H1 (cell line): Measurements from ENCODE around the gene ACCSL. TPM values are rescaled to one million over a fixed set of nuclear protein-coding genes. Genes with fewer than 3 reads are reported as not detected.

ENCODE experiments used
- CTCF ChIA-PET: fragments of 300-600 bp; sonication (Branson Sonifier 250); formaldehyde crosslinking; loops from one replicate; lab custom pipeline; 2021; ENCODE audit not compliant: partially characterized antibody; lab: Charles Lee
- POLR2A ChIA-PET: fragments of 300-600 bp; sonication (Branson Sonifier 250); formaldehyde crosslinking; loops from one replicate; lab custom pipeline; 2021; ENCODE audit warnings: inconsistent platforms; ENCODE audit not compliant: partially characterized antibody; lab: Charles Lee
- DNase-seq, 2 experiments: peaks; one replicate each; pipeline versions ENCODE4 v3.0.0 to v3.0.0-alpha.2; 2010 to 2022; ENCODE audit warnings: low spot score in 2 of 2, low read depth in 1 of 2, mixed read lengths in 1 of 2
- FAIRE-seq: peaks from 2 replicates; lab custom pipeline; 2011; peaks lifted over from hg19 to GRCh38; lab: Jason Lieb, UNC
- H2AFZ ChIP-seq: 2 replicates; pipeline ENCODE4 v1.8.1; 2012; ENCODE audit warnings: low read length, inconsistent platforms
- H2AK5ac ChIP-seq: 2 replicates; pipeline ENCODE4 v1.6.1; 2013; ENCODE audit warnings: low read depth, low read length
- H2BK120ac ChIP-seq: replicated peaks from 2 replicates; pipeline ENCODE3; 2013; ENCODE audit warnings: low read depth, low read length, inconsistent platforms
- H2BK12ac ChIP-seq: 2 replicates; pipeline ENCODE4 v1.6.1; 2013; ENCODE audit warnings: low read depth, low read length
- H2BK15ac ChIP-seq: 2 replicates; pipeline ENCODE4 v1.6.1; 2013; ENCODE audit warnings: low read length
- H2BK20ac ChIP-seq: 2 replicates; pipeline ENCODE4 v1.6.1; 2013; ENCODE audit warnings: low read length
- H2BK5ac ChIP-seq: 2 replicates; pipeline ENCODE4 v1.6.1; 2013; ENCODE audit warnings: low read depth, low read length
- H3K14ac ChIP-seq: 2 replicates; pipeline ENCODE4 v1.6.1; 2013; ENCODE audit warnings: inconsistent platforms; ENCODE audit not compliant: insufficient read length
- H3K18ac ChIP-seq: 2 replicates; pipeline ENCODE4 v1.6.1; 2013; ENCODE audit warnings: low read length; ENCODE audit errors: extremely low read depth
- H3K23ac ChIP-seq: 2 replicates; pipeline ENCODE4 v1.6.1; 2013; ENCODE audit warnings: inconsistent platforms; ENCODE audit not compliant: insufficient read length
- H3K23me2 ChIP-seq: 2 replicates; pipeline ENCODE4 v1.6.1; 2013; ENCODE audit warnings: low read depth, low read length
- H3K27ac ChIP-seq: 2 replicates; pipeline ENCODE4 v1.6.1; 2011; ENCODE audit warnings: low read depth, low read length, inconsistent platforms
- H3K27me3 ChIP-seq, 4 experiments: replicated peaks in 1 of 4; 1 replicate in 1 of 4; 2 replicates in 3 of 4; pipeline versions ENCODE4 v1.6.1 to v1.8.1; 2011 to 2013; ENCODE audit warnings: low read length in 3 of 4, mild to moderate bottlenecking in 3 of 4, inconsistent platforms in 2 of 4, mixed read lengths in 2 of 4, moderate library complexity in 1 of 4; ENCODE audit not compliant: control insufficient read depth in 3 of 4, insufficient read depth in 3 of 4; ENCODE audit errors: extremely low read depth in 1 of 4
- H3K36me3 ChIP-seq, 4 experiments: 2 replicates each; pipeline versions ENCODE4 v1.6.1 to v1.8.1; 2011 to 2013; ENCODE audit warnings: mild to moderate bottlenecking in 4 of 4, low read length in 3 of 4, moderate library complexity in 2 of 4, control low read depth in 1 of 4, inconsistent platforms in 1 of 4; ENCODE audit not compliant: insufficient read depth in 4 of 4, control insufficient read depth in 2 of 4
- H3K4ac ChIP-seq: replicated peaks from 2 replicates; pipeline ENCODE3; 2013; ENCODE audit warnings: low read length, low read depth, mixed read lengths, inconsistent platforms; ENCODE audit not compliant: insufficient read length
- H3K4me1 ChIP-seq, 4 experiments: replicated peaks in 1 of 4; 1 replicate in 1 of 4; 2 replicates in 3 of 4; pipeline versions ENCODE4 v1.6.1 to v1.8.1; 2011 to 2013; ENCODE audit warnings: low read length in 3 of 4, inconsistent platforms in 2 of 4, mixed read lengths in 1 of 4; ENCODE audit not compliant: insufficient read depth in 4 of 4, control insufficient read depth in 3 of 4
- H3K4me2 ChIP-seq, 2 experiments: 2 replicates each; pipeline versions ENCODE4 v1.6.1 to v1.8.1; 2011 to 2013; ENCODE audit warnings: low read depth in 2 of 2, low read length in 2 of 2, control low read depth in 1 of 2, inconsistent platforms in 1 of 2, mild to moderate bottlenecking in 1 of 2; ENCODE audit not compliant: insufficient read depth in 1 of 2
- H3K4me3 ChIP-seq, 4 experiments: fragments of 200-600, 300-600 bp in 1 of 4; sonication (generic), shearing (Covaris generic), sonication (Bioruptor Twin) in 1 of 4; 2 replicates each; pipeline versions ENCODE4 v1.5.1 to v1.8.1; 2011 to 2016; ENCODE audit warnings: low read length in 4 of 4, low read depth in 3 of 4, control low read depth in 2 of 4, inconsistent platforms in 2 of 4, mild to moderate bottlenecking in 2 of 4, mixed read lengths in 1 of 4, moderate library complexity in 1 of 4; ENCODE audit not compliant: insufficient read depth in 2 of 4; ENCODE audit errors: extremely low read depth in 1 of 4
- H3K56ac ChIP-seq: replicated peaks from 2 replicates; pipeline ENCODE3; 2013; ENCODE audit warnings: low read depth, mild to moderate bottlenecking, mixed read lengths, low read length, inconsistent platforms; ENCODE audit not compliant: insufficient read length
- H3K79me1 ChIP-seq: 2 replicates; pipeline ENCODE4 v1.6.1; 2013; ENCODE audit warnings: low read depth, low read length, control low read depth
- H3K79me2 ChIP-seq, 2 experiments: 2 replicates each; pipeline versions ENCODE4 v1.6.1 to v1.8.1; 2012 to 2013; ENCODE audit warnings: low read length in 2 of 2, mild to moderate bottlenecking in 2 of 2, inconsistent platforms in 1 of 2; ENCODE audit not compliant: insufficient read depth in 2 of 2, control insufficient read depth in 1 of 2
- H3K9ac ChIP-seq, 4 experiments: replicated peaks in 1 of 4; 1 replicate in 1 of 4; 2 replicates in 3 of 4; pipeline versions ENCODE4 v1.6.1 to v1.8.1; 2011 to 2013; ENCODE audit warnings: low read depth in 3 of 4, low read length in 3 of 4, control low read depth in 2 of 4, mild to moderate bottlenecking in 2 of 4, moderate library complexity in 2 of 4, inconsistent platforms in 1 of 4; ENCODE audit errors: extremely low read depth in 1 of 4
- H3K9me3 ChIP-seq, 2 experiments: 2 replicates each; pipeline versions ENCODE4 v1.6.1 to v1.8.1; 2012 to 2013; ENCODE audit warnings: mild to moderate bottlenecking in 2 of 2, moderate library complexity in 2 of 2, control low read depth in 1 of 2, inconsistent platforms in 1 of 2, low read depth in 1 of 2, low read length in 1 of 2, mixed read lengths in 1 of 2; ENCODE audit not compliant: insufficient read depth in 2 of 2
- H4K20me1 ChIP-seq, 2 experiments: replicated peaks in 1 of 2; 2 replicates each; pipeline versions ENCODE3 to v1.8.1; 2011 to 2013; ENCODE audit warnings: inconsistent platforms in 2 of 2, low read length in 2 of 2, mild to moderate bottlenecking in 1 of 2; ENCODE audit not compliant: insufficient read depth in 2 of 2, control insufficient read depth in 1 of 2
- H4K5ac ChIP-seq: 2 replicates; pipeline ENCODE4 v1.6.1; 2013; ENCODE audit warnings: low read length, low read depth, mixed read lengths, inconsistent platforms; ENCODE audit not compliant: insufficient read length
- H4K8ac ChIP-seq: 2 replicates; pipeline ENCODE4 v1.8.0; 2013; ENCODE audit warnings: mild to moderate bottlenecking, moderate library complexity, low read length, inconsistent platforms; ENCODE audit not compliant: insufficient read depth; ENCODE audit errors: extremely low read depth
- H4K91ac ChIP-seq: replicated peaks from 2 replicates; pipeline ENCODE3; 2013; ENCODE audit warnings: low read length, mixed read lengths, inconsistent platforms; ENCODE audit not compliant: insufficient read length
- ASH2L ChIP-seq: fragments of 200-600, 300-600 bp; sonication (generic); IDR thresholded peaks from one replicate; pipeline ENCODE4 v1.7.1; 2017; ENCODE audit warnings: low read length
- CBX8 ChIP-seq: fragments of 300-800, 300-1000 bp; sonication (generic); IDR thresholded peaks from 2 replicates; pipeline ENCODE4 v1.7.1; 2016; ENCODE audit warnings: low read depth, low read length, borderline replicate concordance
- FOSL1 ChIP-seq: IDR thresholded peaks from 2 replicates; pipeline ENCODE4 v1.6.1; 2011; ENCODE audit warnings: mild to moderate bottlenecking, low read depth, low read length, moderate library complexity; ENCODE audit not compliant: insufficient read depth
- HDAC2 ChIP-seq, 2 experiments: fragments of 300-600 bp in 1 of 2; sonication (generic) in 1 of 2; IDR thresholded peaks; 2 replicates each; pipeline ENCODE4 v1.6.1; 2011 to 2012; ENCODE audit warnings: low read depth in 2 of 2, low read length in 2 of 2, mild to moderate bottlenecking in 2 of 2, moderate library complexity in 2 of 2, borderline replicate concordance in 1 of 2, inconsistent platforms in 1 of 2
- JUND ChIP-seq: IDR thresholded peaks from 2 replicates; pipeline ENCODE4 v1.6.1; 2011; ENCODE audit warnings: mild to moderate bottlenecking, improper control_type of control experiment, low read length
- KDM5A ChIP-seq: fragments of 200-600 bp; IDR thresholded peaks from 2 replicates; pipeline ENCODE4 v1.7.1; 2012; ENCODE audit warnings: mild to moderate bottlenecking, low read length, inconsistent platforms, mixed read lengths
- POLR2AphosphoS5 ChIP-seq: IDR thresholded peaks from 2 replicates; pipeline ENCODE4 v1.6.1; 2011; ENCODE audit warnings: low read depth, low read length
- RNF2 ChIP-seq: fragments of 200-900, 300-1000 bp; sonication (generic); IDR thresholded peaks from 2 replicates; pipeline ENCODE4 v1.7.1; 2016; ENCODE audit warnings: borderline replicate concordance, low read depth, mild to moderate bottlenecking, antibody characterized with exemption, low read length; ENCODE audit not compliant: poor library complexity, severe bottlenecking; ENCODE audit errors: missing control alignments
- RXRA ChIP-seq: IDR thresholded peaks from 2 replicates; pipeline ENCODE4 v1.6.1; 2011; ENCODE audit warnings: low read depth, mild to moderate bottlenecking, low read length, moderate library complexity; ENCODE audit not compliant: insufficient read depth
- ZNF274 ChIP-seq: IDR thresholded peaks from 2 replicates; pipeline ENCODE4 v1.7.0; 2012; ENCODE audit warnings: low read length, borderline replicate concordance; ENCODE audit errors: extremely low read depth
- WGBS, 2 experiments: shearing (Covaris generic) in 1 of 2; methylation state at CpG; one replicate each; pipeline versions ENCODE4 v1.1.6 to v1.1.7; 2013 to 2015; ENCODE audit warnings: low lambda C conversion rate in 2 of 2, mixed read lengths in 2 of 2, inconsistent platforms in 1 of 2, low coverage in 1 of 2, missing lambda C conversion rate in 1 of 2; ENCODE audit not compliant: insufficient replicate concordance in 2 of 2, insufficient coverage in 1 of 2, insufficient read length in 1 of 2; ENCODE audit errors: extremely low coverage in 1 of 2, missing lambda C conversion rate in 1 of 2; 5-methylcytosine and 5-hydroxymethylcytosine counted together
- polyA plus RNA-seq, 7 experiments: library from polyadenylated mRNA; depleted of rRNA in 3 of 7; stranded (reverse) in 5 of 7; unstranded in 2 of 7; fragments of >200 nt in 5 of 7; fragments of 200-250 nt in 2 of 7; gene quantifications; 1 replicate in 5 of 7; 2 replicates in 1 of 7; 4 replicates in 1 of 7; pipeline versions ENCODE4 v1.2.1 to v1.2.3, GENCODE V29; 2011 to 2013; ENCODE audit warnings: missing spikeins in 2 of 7, mixed read lengths in 2 of 7
- total RNA-seq: library from RNA; stranded (reverse); fragmentation: NEBNext Ultra II Directional; extraction: Animal tissue kit (Norgen Biotek cat#: 25700); gene quantifications from 2 replicates; pipeline ENCODE4 v1.2.1, GENCODE V29; 2021

The ACCSL gene
- total and polyA plus RNA-seq, 2 of the 8 experiments (the other 6 are each of a cell fraction or from before 2014, with no cell fraction given), result not detected

DNA sequence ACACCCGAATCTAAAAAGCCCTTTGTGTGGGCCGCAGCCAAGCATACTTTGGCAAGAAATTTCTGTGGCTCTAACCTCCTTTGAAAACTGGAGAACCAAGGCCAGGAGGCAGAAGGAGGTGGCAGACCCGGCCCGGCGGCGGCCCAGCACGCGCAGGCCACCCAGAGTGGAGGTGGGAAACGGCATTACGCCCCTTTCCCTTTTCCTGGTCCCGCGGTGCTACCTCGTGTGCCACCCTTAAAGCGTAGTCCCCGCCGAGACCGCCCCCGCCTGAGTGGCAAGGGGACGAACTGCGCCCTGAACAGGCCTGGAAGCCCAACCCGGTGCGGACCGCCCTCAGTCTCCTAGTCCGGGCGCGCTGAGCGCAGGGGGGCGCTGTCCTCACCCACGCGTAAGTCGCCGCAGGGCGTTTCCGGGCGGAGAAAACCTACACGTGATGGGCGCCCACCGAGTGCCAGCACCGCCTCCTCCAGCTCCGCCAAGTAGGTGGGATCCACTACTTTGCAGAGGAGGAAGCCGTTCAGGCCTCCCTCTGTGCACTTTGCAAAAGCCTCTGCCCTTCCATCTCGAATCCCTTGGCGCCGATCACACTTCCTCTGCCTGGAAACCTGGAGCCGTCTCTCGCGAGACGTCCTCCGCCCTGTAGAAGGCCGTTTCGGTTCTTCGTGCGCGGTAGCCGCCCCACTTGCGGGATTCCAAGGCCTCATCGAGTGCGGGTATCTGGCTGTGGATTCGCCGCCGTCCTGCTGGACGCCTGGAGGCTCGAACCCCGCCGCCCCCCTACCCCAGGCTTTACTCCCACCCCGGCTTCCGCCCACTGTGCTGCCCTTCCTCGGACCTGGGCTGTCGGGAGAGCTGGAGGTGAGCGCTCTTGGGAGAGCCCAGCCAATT is 18.3 kb downstream of the ACCSL start, which contains the start of gene ACCS:
Gene ACCS (plus strand): TSS at position 430 of the 891 bp plus-strand sequence. CDS start 1,358 bp downstream, outside the sequence.
- Histone ChIP-seq H2BK5ac (peak within 1 kb of the TSS; percentile 87; the same call in 1 of the 2 replicates), H2AFZ (peak within 1 kb of the TSS; percentile 86), H3K23me2 (peaks cover 9% of the 10 kb centered on the region), H2BK20ac (0 out of 2 replicates have a peak within 1 kb of the TSS, but pooled peaks have one; percentile 80), H2BK120ac (no peak within 1 kb of the TSS), H3K79me2 (no peaks in the 10 kb centered on the region), H3K4me1 (peaks cover 2 to 7% (median 4%) of the 10 kb centered on the region in 4 experiments), H4K8ac (peak within 1 kb of the TSS; percentile 88), H3K14ac (no peak within 1 kb of the TSS), H4K20me1 (no peaks in the 10 kb centered on the region), H3K36me3 (no peaks in the 10 kb centered on the region), H3K27ac (peak within 1 kb of the TSS; percentile 65), H3K4ac (peak within 1 kb of the TSS; percentile 88), H3K23ac (no peak within 1 kb of the TSS), H3K9ac (peak within 1 kb of the TSS in 2 of 4 experiments; percentile 54 to 65; a peak in 5 of 7 replicates), H3K4me3 (peak within 1 kb of the TSS; percentile 38 to 68 (median 58)), H3K27me3 (peaks cover 0 to 4% (median 2%) of the 10 kb centered on the region in 4 experiments; a peak in 3 of 7 replicates), H2AK5ac (no peak within 1 kb of the TSS), H3K18ac (peak within 1 kb of the TSS; percentile 95), H2BK12ac (peak within 1 kb of the TSS; percentile 80; the same call in 1 of the 2 replicates), H4K5ac (peak within 1 kb of the TSS; percentile 74), H4K91ac (peak within 1 kb of the TSS; percentile 97), H3K56ac (peak within 1 kb of the TSS; percentile 74), H3K9me3 (no peaks in the 10 kb centered on the region; a peak in 1 of 4 replicates), H3K4me2 (peak within 1 kb of the TSS; percentile 51 to 78), H2BK15ac (peak within 1 kb of the TSS; percentile 81), H3K79me1 (no peaks in the 10 kb centered on the region)
- ChIA-PET POLR2A (interaction anchor here (0.9 to 1.1 kb wide), 3 partner anchors 8 to 31 kb away, joined by 3 to 4 read pairs (median 3); no protein-coding TSS in a partner anchor), CTCF (interaction anchor here (1.0 to 2.9 kb wide), 6 partner anchors 9 to 118 kb away, joined by 3 to 16 read pairs (median 4); partner anchors contain the start of gene EXT2)
- DNase-seq (peak; percentile 85 to 92), FAIRE-seq (no peak)
- WGBS, 2 experiments, result 2% methylated on average over 60 of the region's 70 CpGs; no CpG with 5 or more reads in 1 of the 2 experiments
- TF ChIP-seq POLR2AphosphoS5, result peak; percentile 70
- no peak for TF ChIP-seq CBX8
- no peak for TF ChIP-seq FOSL1
- no peak for TF ChIP-seq ZNF274
- TF ChIP-seq JUND, result no peak
- peak; percentile 52 for TF ChIP-seq ASH2L
- TF ChIP-seq KDM5A, result no peak
- TF ChIP-seq HDAC2 (IDR thresholded peaks at IDR 0.05; ENCODE audit: borderline replicate concordance in 1 of 2, low read depth in 2 of 2, low read length in 2 of 2), result peak; percentile 80 to 86; a peak in 3 of 4 replicates
- TF ChIP-seq RNF2, result no peak
- TF ChIP-seq RXRA, result no peak
